Measurements from ENCODE around the gene ERC1.

- TF ChIP-seq POLR2AphosphoS5 (IDR thresholded peaks at IDR 0.05) (no peak), EZH2 (IDR thresholded peaks at IDR 0.05; ENCODE audit: borderline replicate concordance, insufficient read depth, low read length, poor library complexity, severe bottlenecking) (no peak), CTCF (IDR thresholded peaks at IDR 0.05; ENCODE audit: poor library complexity, severe bottlenecking) (no peak), RAD21 (conservative IDR thresholded peaks at IDR 0.05) (no peak), REST (IDR thresholded peaks at IDR 0.05; ENCODE audit: borderline replicate concordance) (no peak)
Observed at GRCh38 chr12:1173781-1174617, 183.0 kb downstream of the ERC1 start.

Data from neural cell (in vitro differentiated cells).